OCI-LY1 (cell line): ENCODE results near the gene EGFL7.
"Not testable (repeated sequence)": the region's sequence is repeated elsewhere in the genome, so short reads cannot be mapped to it uniquely, and the experiment has no call there.

Source experiments
- H2AFZ ChIP-seq: fragments of 200-600 bp; sonication (generic), shearing (Covaris generic); 2 replicates; pipeline ENCODE4 v1.6.0; 2014; ENCODE audit warnings: antibody characterized with exemption, mild to moderate bottlenecking, low read length
- H3F3A ChIP-seq: fragments of 200-600 bp; sonication (generic), shearing (Covaris generic); 2 replicates; pipeline ENCODE4 v1.6.0; 2014; ENCODE audit warnings: mild to moderate bottlenecking, antibody characterized with exemption, low read length, moderate library complexity; ENCODE audit not compliant: insufficient read depth
- H3K27ac ChIP-seq: fragments of 200-600 bp; sonication (generic); 2 replicates; pipeline ENCODE4 v1.5.1; 2014; ENCODE audit warnings: low read length, mixed run types, mild to moderate bottlenecking, low read depth; ENCODE audit not compliant: poor library complexity, severe bottlenecking
- H3K27me3 ChIP-seq: fragments of 200-600 bp; sonication (generic); 2 replicates; pipeline ENCODE4 v1.6.0; 2014; ENCODE audit warnings: antibody characterized with exemption, mild to moderate bottlenecking, low read length, moderate library complexity; ENCODE audit not compliant: insufficient read depth
- H3K36me3 ChIP-seq: fragments of 200-600 bp; sonication (generic); 2 replicates; pipeline ENCODE4 v1.6.1; 2014; ENCODE audit warnings: mild to moderate bottlenecking, antibody characterized with exemption, low read length, moderate library complexity, mixed read lengths; ENCODE audit not compliant: insufficient read depth
- H3K4me1 ChIP-seq: fragments of 200-600 bp; sonication (generic); 2 replicates; pipeline ENCODE4 v1.5.1; 2014; ENCODE audit warnings: mild to moderate bottlenecking, low read length, moderate library complexity; ENCODE audit not compliant: insufficient read depth, severe bottlenecking
- H3K4me2 ChIP-seq: fragments of 200-600 bp; sonication (generic), shearing (Covaris generic); 2 replicates; pipeline ENCODE4 v1.6.1; 2014; ENCODE audit warnings: low read length
- H3K4me3 ChIP-seq: fragments of 200-600 bp; sonication (generic); 2 replicates; pipeline ENCODE4 v1.5.1; 2014; ENCODE audit warnings: low read length, low read depth, mild to moderate bottlenecking, mixed read lengths; ENCODE audit not compliant: poor library complexity, severe bottlenecking
- H3K79me2 ChIP-seq: fragments of 200-600 bp; shearing (Covaris generic); 2 replicates; pipeline ENCODE4 v1.6.1; 2016; ENCODE audit warnings: mixed run types, low read length, mixed read lengths; ENCODE audit not compliant: insufficient read depth
- H3K9ac ChIP-seq: fragments of 200-600 bp; sonication (generic), shearing (Covaris generic); 2 replicates; pipeline ENCODE4 v1.6.1; 2014; ENCODE audit warnings: mild to moderate bottlenecking, low read length, mixed read lengths
- H3K9me2 ChIP-seq: fragments of 200-600 bp; sonication (generic), shearing (Covaris generic); 2 replicates; pipeline ENCODE4 v1.6.1; 2014; ENCODE audit warnings: low read depth, mild to moderate bottlenecking, low read length, mixed read lengths
- H3K9me3 ChIP-seq: fragments of 200-600 bp; shearing (Covaris generic); 2 replicates; pipeline ENCODE4 v1.6.1; 2014; ENCODE audit warnings: low read length, mixed read lengths
- H4K20me1 ChIP-seq: fragments of 200-600 bp; sonication (generic), shearing (Covaris generic); 2 replicates; pipeline ENCODE4 v1.6.0; 2016; ENCODE audit warnings: mild to moderate bottlenecking, low read length; ENCODE audit not compliant: insufficient read depth
- CTCF ChIP-seq: fragments of 200-600 bp; sonication (generic), shearing (Covaris generic); IDR thresholded peaks from 2 replicates; pipeline ENCODE4 v1.5.1; 2017; ENCODE audit warnings: mild to moderate bottlenecking, antibody characterized with exemption, low read length, moderate library complexity, mixed read lengths
- EZH2 ChIP-seq: fragments of 200-600 bp; sonication (generic), shearing (Covaris generic); IDR thresholded peaks from 2 replicates; pipeline ENCODE4 v1.8.0; 2017; ENCODE audit warnings: borderline replicate concordance, mixed run types, mild to moderate bottlenecking, antibody characterized with exemption, low read length, moderate library complexity, mixed read lengths

EGFL7 gene

GRCh38 chr9:136630662-136630992 lies 32.1 kb upstream of the EGFL7 start:
- Histone ChIP-seq H3K4me3 (no peak overlapping the region), H3K79me2 (no peaks in the 10 kb centered on the region), H3K4me2 (no peak overlapping the region), H2AFZ (no peak overlapping the region), H3K9ac (no peak overlapping the region), H4K20me1 (no peaks in the 10 kb centered on the region), H3K36me3 (no peaks in the 10 kb centered on the region), H3K9me3 (no peaks in the 10 kb centered on the region), H3K9me2 (no peaks in the 10 kb centered on the region), H3F3A (no peaks in the 10 kb centered on the region), H3K27me3 (peaks cover 6% of the 10 kb centered on the region; the same call in 1 of the 2 replicates), H3K4me1 (no peaks in the 10 kb centered on the region), H3K27ac (no peak overlapping the region)
- TF ChIP-seq CTCF (no peak), EZH2 (no peak)

GRCh38 chr9:136631038-136632000 lies 31.4 kb upstream of the EGFL7 start:
- H3K9ac ChIP-seq, result no peak overlapping the region
- no peaks in the 10 kb centered on the region for H4K20me1 ChIP-seq
- H3K4me3 ChIP-seq, result no peak overlapping the region
- H3K36me3 ChIP-seq, result no peaks in the 10 kb centered on the region
- no peaks in the 10 kb centered on the region for H3K9me2 ChIP-seq
- H3K4me2 ChIP-seq, result no peak overlapping the region
- TF ChIP-seq EZH2 (no peak), CTCF (peak; percentile 81)
- no peak overlapping the region for H2AFZ ChIP-seq
- H3F3A ChIP-seq, result no peaks in the 10 kb centered on the region
- no peaks in the 10 kb centered on the region for H3K4me1 ChIP-seq
- no peaks in the 10 kb centered on the region for H3K9me3 ChIP-seq
- H3K27ac ChIP-seq, result no peak overlapping the region
- H3K79me2 ChIP-seq, result no peaks in the 10 kb centered on the region
- peaks cover 6% of the 10 kb centered on the region; the same call in 1 of the 2 replicates for H3K27me3 ChIP-seq

- H3K9ac ChIP-seq, H3K27ac ChIP-seq, H3K9me3 ChIP-seq, H4K20me1 ChIP-seq, H3K79me2 ChIP-seq, H2AFZ ChIP-seq, H3K4me1 ChIP-seq, H3K4me3 ChIP-seq, H3K27me3 ChIP-seq, H3F3A ChIP-seq, H3K4me2 ChIP-seq, H3K36me3 ChIP-seq, H3K9me2 ChIP-seq: not testable (repeated sequence)
Measured at GRCh38 chr9:136632072-136632471, 30.6 kb upstream of the EGFL7 start.

- not testable (repeated sequence) for H3K27ac ChIP-seq, H3K79me2 ChIP-seq, H4K20me1 ChIP-seq, H3F3A ChIP-seq, H3K9ac ChIP-seq, H3K4me3 ChIP-seq, H3K36me3 ChIP-seq, H3K27me3 ChIP-seq, H3K4me2 ChIP-seq, H2AFZ ChIP-seq, H3K9me2 ChIP-seq, H3K9me3 ChIP-seq, H3K4me1 ChIP-seq
Measured at GRCh38 chr9:136632491-136633106, 30.1 kb upstream of the EGFL7 start.
